HG02938 (cell line): ENCODE measurements around the gene UTS2.

ENCODE experiments used
- ATAC-seq: cut with Tn5 transposase; IDR thresholded peaks from one replicate; pipeline ENCODE4 v1.9.1; 2021; ENCODE audit warnings: mild to moderate bottlenecking, moderate library complexity; ENCODE audit not compliant: unreplicated experiment

UTS2 gene

DNA sequence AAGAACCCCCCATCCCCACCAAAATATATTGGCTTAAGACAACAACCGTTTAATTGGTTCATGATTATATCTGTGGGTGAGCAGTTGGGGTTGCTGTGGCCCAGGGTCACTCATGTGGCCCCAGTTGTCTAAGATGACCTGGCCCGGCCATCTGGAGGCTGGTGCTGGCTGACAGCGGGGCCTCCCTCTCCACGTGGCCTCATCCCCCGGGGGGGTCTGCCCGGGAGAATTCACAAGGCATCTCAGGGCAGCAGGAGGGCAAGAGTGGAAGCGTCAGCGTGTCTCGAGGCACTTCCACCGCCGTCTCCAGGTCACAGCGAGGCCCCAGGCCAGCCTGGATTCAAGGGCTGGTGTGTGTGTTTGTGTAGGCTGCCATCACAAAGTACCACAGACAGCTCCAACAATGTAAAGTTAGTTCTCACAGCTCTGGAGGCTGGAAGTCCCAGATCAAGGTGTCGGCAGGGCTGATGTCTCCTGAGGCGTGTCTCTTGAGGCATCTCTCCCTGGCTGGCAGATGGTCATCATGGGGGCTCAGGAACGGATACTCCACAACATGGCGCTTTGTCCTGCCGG, 11.0 kb upstream of the UTS2 start:
- ATAC-seq, result no peak

GRCh38 chr1:7862211-7863060, 9.6 kb upstream of the UTS2 start:
- no peak for ATAC-seq

DNA sequence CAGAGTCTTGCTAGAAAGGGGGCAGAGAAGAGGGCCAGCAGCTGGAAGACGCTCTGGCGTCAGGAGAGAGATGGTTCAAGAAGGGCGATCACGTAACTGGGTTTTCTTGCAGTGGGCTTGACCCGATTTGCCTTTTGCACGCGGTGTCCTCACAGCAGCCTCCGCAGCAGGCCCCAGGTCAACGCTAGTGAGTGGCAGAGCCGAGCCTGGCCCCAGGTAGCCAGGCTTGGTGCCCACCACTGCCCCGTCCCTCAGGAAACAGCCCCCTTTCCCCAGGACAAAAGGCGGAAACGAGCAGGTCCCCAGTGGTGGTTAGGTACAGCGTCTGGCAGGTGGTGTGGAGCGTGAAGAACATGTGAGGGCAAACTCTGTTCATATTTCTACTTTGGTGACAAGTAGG, 8.6 kb upstream of the UTS2 start:
- ATAC-seq, result no peak

DNA sequence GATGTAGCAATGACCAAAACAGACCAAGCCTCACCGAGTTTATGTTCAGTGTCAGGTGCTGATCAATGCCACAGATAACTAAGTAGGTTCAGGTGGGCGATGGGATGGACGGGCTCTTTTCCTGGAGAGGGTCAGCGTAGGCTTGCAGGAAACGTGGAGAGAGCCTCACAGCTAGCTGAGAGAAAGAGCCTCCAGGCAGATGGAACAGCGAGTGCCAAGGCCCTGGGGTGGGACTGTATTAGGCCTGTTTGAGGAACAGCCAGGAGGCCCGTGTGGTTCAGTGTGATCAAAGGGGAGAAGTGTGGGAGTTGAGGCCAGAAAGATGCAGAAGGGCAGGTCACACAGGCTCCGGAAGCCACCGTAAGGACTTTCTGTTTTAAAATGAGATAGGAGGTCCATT, 7.3 kb upstream of the UTS2 start:
- no peak for ATAC-seq

- no peak for ATAC-seq
Measured at GRCh38 chr1:7859406-7859805, 6.5 kb upstream of the UTS2 start.

- ATAC-seq, result no peak
Measured at GRCh38 chr1:7857985-7858384, 5.1 kb upstream of the UTS2 start.

DNA sequence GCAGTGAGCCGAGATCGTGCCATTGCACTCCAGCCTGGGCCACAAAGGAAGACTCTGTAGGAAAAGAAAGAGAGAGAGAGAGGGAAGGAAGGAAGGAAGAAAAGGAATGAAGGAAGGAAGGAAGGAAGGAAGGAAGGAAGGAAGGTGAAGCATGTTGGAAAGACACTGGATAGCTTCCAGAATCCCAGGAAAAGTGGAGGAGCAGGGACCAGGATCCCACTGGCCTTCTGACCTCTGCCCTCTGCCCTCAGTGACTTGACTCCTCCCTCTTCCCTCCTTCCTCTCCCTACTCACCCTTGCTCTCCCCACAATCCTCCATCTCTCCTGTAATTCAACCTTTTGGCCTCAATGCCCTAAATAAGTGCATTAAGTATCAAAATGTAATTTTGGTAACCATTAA, 4.1 kb upstream of the UTS2 start:
- ATAC-seq, result no peak

DNA sequence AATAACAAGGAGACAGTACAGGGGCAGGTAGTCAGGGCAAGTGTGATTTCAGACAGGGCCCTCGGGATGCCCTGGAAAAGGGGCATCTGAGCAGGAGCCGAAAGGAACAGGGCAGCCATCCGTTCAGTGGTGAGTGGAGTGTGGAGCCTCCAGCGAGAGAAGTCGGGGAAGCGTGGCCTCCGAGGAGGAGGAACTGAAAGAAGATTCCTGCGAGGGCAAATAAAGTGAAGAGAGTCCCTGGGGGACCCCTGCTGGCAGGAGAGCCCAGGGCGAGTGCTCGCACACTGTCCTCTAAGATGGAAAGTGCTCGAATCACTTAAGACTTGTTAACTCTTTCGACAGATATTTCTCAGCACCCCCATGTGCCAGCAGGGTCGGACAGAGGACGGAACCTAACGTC, 3.5 kb upstream of the UTS2 start:
- no peak for ATAC-seq

DNA sequence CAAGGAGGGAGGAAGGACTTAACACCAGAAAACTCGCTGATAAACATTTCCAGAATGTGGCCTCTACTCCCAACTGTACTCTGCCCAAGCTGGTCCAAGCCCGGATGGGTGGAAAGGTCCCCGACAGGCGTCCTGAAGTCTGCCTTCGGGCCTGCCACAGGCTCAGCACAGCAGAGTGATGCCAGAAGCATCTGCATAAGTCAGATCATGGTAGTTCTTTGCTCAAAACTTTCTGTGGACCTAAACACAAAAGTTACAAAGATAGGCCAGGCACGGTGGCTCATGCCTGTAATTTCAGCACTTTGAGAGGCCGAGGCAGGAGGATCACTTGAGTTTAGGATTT, 790 bp upstream of the UTS2 start:
- no peak for ATAC-seq

DNA sequence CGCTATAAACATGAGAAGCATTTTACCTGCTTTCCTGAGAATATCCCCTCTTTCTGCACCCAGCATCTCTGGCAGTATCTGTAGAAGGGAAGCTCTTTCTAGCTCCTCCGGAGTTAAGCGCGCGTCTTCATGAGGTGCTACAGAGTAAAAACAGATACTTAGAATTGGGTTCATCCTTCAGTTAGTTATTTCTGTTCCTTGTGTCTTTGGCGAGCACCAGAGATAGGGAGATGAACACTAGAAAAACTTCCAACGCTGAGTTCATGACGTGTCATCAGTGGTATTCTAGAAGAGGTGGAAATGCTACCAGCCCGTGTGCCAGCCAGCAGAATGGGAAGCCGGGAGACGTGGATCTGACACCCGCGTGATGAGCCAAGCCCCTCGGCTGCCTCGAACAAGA, 2.1 kb downstream of the UTS2 start:
- ATAC-seq, result no peak

GRCh38 chr1:7847599-7847998, 5.3 kb downstream of the UTS2 start:
- no peak for ATAC-seq

DNA sequence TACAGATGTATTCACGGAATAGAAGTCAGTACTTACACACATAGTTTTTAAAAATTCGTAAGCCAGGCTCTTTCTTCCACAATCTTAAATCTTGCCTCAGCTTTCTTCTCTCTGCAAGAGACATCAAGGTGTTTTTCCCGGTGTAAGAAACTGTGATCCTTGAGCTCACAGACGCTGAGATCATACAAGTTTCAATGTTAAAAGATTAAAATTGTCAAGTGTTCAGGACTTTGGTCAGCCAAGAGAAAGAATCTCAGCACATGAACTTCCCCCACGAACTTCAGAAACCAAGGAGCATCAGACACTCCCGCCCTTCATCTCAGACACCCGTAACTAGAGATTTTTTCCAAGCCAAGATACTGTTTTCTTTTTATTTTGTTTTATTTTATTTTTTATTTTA, 6.2 kb downstream of the UTS2 start:
- ATAC-seq, result no peak

DNA sequence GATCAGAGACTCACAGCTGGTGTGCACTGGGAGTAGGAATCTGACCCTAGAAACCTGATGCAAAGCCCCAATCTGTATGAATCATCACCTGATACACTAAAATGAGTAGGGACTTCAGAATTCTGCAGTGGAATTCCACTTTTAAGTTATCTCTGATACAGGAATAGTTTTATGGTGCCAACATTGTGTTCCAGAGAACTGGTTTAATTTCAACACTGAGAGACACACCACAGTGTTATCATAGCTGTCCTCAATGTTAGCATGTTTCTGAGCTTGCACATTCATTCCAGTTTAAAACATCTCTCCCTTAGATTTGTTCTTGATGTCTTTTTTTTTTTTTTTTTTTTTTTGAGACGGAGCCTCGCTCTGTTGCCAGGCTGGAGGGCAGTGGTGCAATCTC, 7.1 kb downstream of the UTS2 start:
- no peak for ATAC-seq

- no peak for ATAC-seq
Measured at GRCh38 chr1:7842517-7842916, 10.3 kb downstream of the UTS2 start.

GRCh38 chr1:7839526-7839925, 13.3 kb downstream of the UTS2 start:
- no peak for ATAC-seq

GRCh38 chr1:7838714-7839113, 14.2 kb downstream of the UTS2 start:
- no peak for ATAC-seq

- no peak for ATAC-seq
Measured at GRCh38 chr1:7833035-7833434, 19.8 kb downstream of the UTS2 start.

DNA sequence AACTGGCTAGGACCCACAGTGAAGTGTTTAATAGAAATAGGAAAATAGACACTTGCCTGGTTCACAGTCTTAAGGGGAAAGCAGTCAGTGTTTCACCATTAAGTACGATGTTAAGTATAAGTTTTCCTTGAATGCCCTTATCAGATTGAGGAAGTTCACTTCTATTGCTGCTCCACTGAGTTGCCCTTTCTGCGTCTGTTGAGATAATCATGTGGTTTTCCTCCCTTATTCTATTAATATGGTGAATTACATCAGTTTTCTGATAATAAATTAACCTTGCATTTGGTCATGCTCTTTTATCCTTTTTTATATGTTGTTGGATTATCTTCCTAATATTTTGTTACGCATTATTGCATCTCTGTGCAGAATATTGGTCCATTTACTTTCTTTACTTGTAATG, 21.4 kb downstream of the UTS2 start:
- ATAC-seq, result no peak

GRCh38 chr1:7827126-7827955, 25.5 kb downstream of the UTS2 start:
- no peak for ATAC-seq

DNA sequence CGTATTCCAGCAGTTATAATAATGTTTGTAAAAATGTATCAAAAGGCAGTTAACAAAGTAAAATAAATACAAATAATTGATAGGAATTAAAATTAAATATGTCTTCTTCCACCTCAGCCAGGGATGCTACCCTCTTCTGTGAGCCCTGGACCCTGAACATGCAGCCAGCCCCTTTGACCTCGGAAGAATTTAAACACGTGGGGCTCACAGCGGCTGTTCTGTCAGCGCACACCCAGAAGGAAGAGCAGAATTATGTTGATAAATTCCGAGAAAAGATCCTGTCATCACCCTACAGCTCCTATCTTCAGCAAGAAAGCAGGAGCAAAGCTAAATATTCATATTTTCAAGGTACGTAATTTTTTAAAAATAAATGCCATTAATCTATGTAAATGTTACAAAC, 26.5 kb downstream of the UTS2 start:
- no peak for ATAC-seq

DNA sequence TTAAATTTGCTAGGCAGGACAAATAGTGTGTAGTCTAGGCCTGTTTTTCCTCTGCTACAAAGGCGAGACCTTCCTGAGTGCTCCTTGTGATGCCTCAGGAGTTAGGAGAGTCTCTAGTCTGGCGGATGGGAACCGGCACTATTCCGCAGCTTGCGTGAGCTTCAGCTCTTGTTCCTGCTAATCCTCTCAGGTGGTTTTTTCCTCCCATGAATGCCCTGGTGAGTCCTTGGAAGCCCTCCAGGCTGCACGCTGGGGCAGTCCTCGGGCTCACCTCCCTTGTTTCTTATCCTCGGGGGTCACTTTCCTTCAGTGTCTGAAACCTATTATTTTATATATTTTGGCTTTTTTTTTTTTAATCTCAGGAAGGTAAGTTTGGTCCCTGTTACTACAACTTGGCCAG, 28.2 kb downstream of the UTS2 start:
- ATAC-seq, result no peak

- no peak for ATAC-seq
Measured at GRCh38 chr1:7821282-7821681, 31.6 kb downstream of the UTS2 start.
